ENCODE results near the gene SLC35C1. TPM values are rescaled to one million over a fixed set of nuclear protein-coding genes. Genes with fewer than 3 reads are reported as not detected.

SLC35C1 gene
- total RNA-seq, 1 experiment from 2014 or later = 11.9 TPM

- DNase-seq (ENCODE audit: unreplicated experiment) = no peak
- intact Hi-C loops (cut with micrococcal nuclease) = loop anchor here (10.0 kb wide), 1 partner anchor 50 kb away; no protein-coding TSS in a partner anchor
- Mint-ChIP-seq H3K36me3 (ENCODE audit: insufficient read depth, unreplicated experiment) (peaks cover 2% of the 10 kb centered on the region), H3K27me3 (ENCODE audit: insufficient read depth, unreplicated experiment) (peaks cover 14% of the 10 kb centered on the region), H3K4me1 (ENCODE audit: insufficient read depth, unreplicated experiment) (peaks cover 18% of the 10 kb centered on the region), H3K27ac (ENCODE audit: low read depth, unreplicated experiment) (no peak overlapping the region), H3K9me3 (ENCODE audit: unreplicated experiment) (no peaks in the 10 kb centered on the region), H3K4me3 (ENCODE audit: unreplicated experiment) (no peak overlapping the region)
- ChIA-PET POLR2A (interaction anchor here (0.7 to 3.5 kb wide), 4 partner anchors 15 to 120 kb away, joined by 3 to 24 read pairs (median 6); partner anchors contain the start of gene PEX16), CTCF (interaction anchor here (0.6 to 0.9 kb wide), 3 partner anchors 73 to 199 kb away, joined by 3 to 4 read pairs (median 4); partner anchors contain the start of gene PEX16)
- TF ChIP-seq CTCF (IDR thresholded peaks at IDR 0.05; ENCODE audit: unreplicated experiment) = no peak
- BruUV-seq (replicated peaks) = no TSS peak
Observed at GRCh38 chr11:45844822-45845578, 40.1 kb downstream of the SLC35C1 start.

GRCh38 chr11:45846174-45846675, 41.3 kb downstream of the SLC35C1 start:
- POLR2A ChIA-PET = interaction anchor here (1.1 to 3.5 kb wide), 10 partner anchors 11 to 748 kb away, joined by 3 to 24 read pairs (median 8); partner anchors contain the start of genes AMBRA1 and PEX16
- no peak for TF ChIP-seq CTCF (IDR thresholded peaks at IDR 0.05; ENCODE audit: unreplicated experiment)
- Mint-ChIP-seq H3K4me3 (ENCODE audit: unreplicated experiment) (no peak overlapping the region), H3K4me1 (ENCODE audit: insufficient read depth, unreplicated experiment) (peaks cover 18% of the 10 kb centered on the region), H3K27ac (ENCODE audit: low read depth, unreplicated experiment) (no peak overlapping the region), H3K36me3 (ENCODE audit: insufficient read depth, unreplicated experiment) (peaks cover 6% of the 10 kb centered on the region), H3K9me3 (ENCODE audit: unreplicated experiment) (no peaks in the 10 kb centered on the region), H3K27me3 (ENCODE audit: insufficient read depth, unreplicated experiment) (peaks cover 14% of the 10 kb centered on the region)
- intact Hi-C loops (cut with micrococcal nuclease) = loop anchor here (10.0 kb wide), 1 partner anchor 49 kb away; no protein-coding TSS in a partner anchor
- no peak for DNase-seq (ENCODE audit: unreplicated experiment)
- CTCF ChIA-PET = interaction anchor here (0.6 to 1.5 kb wide), 8 partner anchors 11 to 1122 kb away, joined by 3 to 6 read pairs (median 3); no protein-coding TSS in a partner anchor
- BruUV-seq (replicated peaks) = no TSS peak

GRCh38 chr11:45846974-45847910, 42.3 kb downstream of the SLC35C1 start, which contains the start of gene CRY2:
CRY2 (plus strand) TSS chr11:45847475; CDS start chr11:45847491, 16 bp downstream.
- CTCF ChIA-PET = interaction anchor here (0.6 to 1.5 kb wide), 8 partner anchors 12 to 159 kb away, joined by 3 to 6 read pairs (median 3); no protein-coding TSS in a partner anchor
- DNase-seq (ENCODE audit: unreplicated experiment) = peak; percentile 98
- intact Hi-C loops (cut with micrococcal nuclease) = loop anchor here (1.0 to 10.0 kb wide), 4 partner anchors 12 to 71 kb away; partner anchors contain the start of gene SLC35C1
- Mint-ChIP-seq H3K36me3 (ENCODE audit: insufficient read depth, unreplicated experiment) (peaks cover 6% of the 10 kb centered on the region), H3K4me3 (ENCODE audit: unreplicated experiment) (peak within 1 kb of the TSS; percentile 75), H3K9me3 (ENCODE audit: unreplicated experiment) (no peaks in the 10 kb centered on the region), H3K27ac (ENCODE audit: low read depth, unreplicated experiment) (peak within 1 kb of the TSS; percentile 66), H3K4me1 (ENCODE audit: insufficient read depth, unreplicated experiment) (peaks cover 18% of the 10 kb centered on the region), H3K27me3 (ENCODE audit: insufficient read depth, unreplicated experiment) (peaks cover 11% of the 10 kb centered on the region)
- no peak for TF ChIP-seq CTCF (IDR thresholded peaks at IDR 0.05; ENCODE audit: unreplicated experiment)
- BruUV-seq (replicated peaks) = no TSS peak
- POLR2A ChIA-PET = interaction anchor here (0.6 to 3.5 kb wide), 21 partner anchors 8 to 1110 kb away, joined by 3 to 24 read pairs (median 3); partner anchors contain the start of genes AMBRA1, LARGE2 and PEX16
